Fibroblast of lung (primary cell): ENCODE results near the gene PEX14. TPM values are rescaled to one million over a fixed set of nuclear protein-coding genes. Genes with fewer than 3 reads are reported as not detected.

ENCODE experiments used
- DNase-seq, 2 donors: peaks; one replicate each; pipeline versions ENCODE4 v3.0.0 to v3.0.0-alpha.2; 2010; ENCODE audit warnings: low read depth in 2 of 2
- H2AFZ ChIP-seq: 2 replicates; pipeline ENCODE4 v1.5.1; 2012; ENCODE audit warnings: low read length, control low read depth, inconsistent platforms
- H3K27ac ChIP-seq: 2 replicates; pipeline ENCODE4 v1.5.1; 2011; ENCODE audit warnings: low read length, control low read depth; ENCODE audit not compliant: insufficient read depth
- H3K27me3 ChIP-seq: 2 replicates; pipeline ENCODE4 v1.5.1; 2011; ENCODE audit warnings: mild to moderate bottlenecking, low read length; ENCODE audit not compliant: control insufficient read depth, insufficient read depth
- H3K36me3 ChIP-seq: 2 replicates; pipeline ENCODE4 v1.5.1; 2011; ENCODE audit warnings: low read length; ENCODE audit not compliant: control insufficient read depth, insufficient read depth
- H3K4me1 ChIP-seq: 2 replicates; pipeline ENCODE4 v1.5.1; 2011; ENCODE audit warnings: low read length; ENCODE audit not compliant: control insufficient read depth, insufficient read depth; ENCODE audit errors: extremely low read depth
- H3K4me2 ChIP-seq: 2 replicates; pipeline ENCODE4 v1.5.1; 2011; ENCODE audit warnings: low read length, control low read depth; ENCODE audit not compliant: insufficient read depth; ENCODE audit errors: extremely low read depth
- H3K4me3 ChIP-seq, 4 experiments: fragments of 200-600 bp in 1 of 4; sonication (generic) in 1 of 4; replicated peaks in 1 of 4; 2 replicates each; pipeline ENCODE4 v1.5.1; 2011 to 2016; ENCODE audit warnings: low read length in 4 of 4, low read depth in 3 of 4, mild to moderate bottlenecking in 3 of 4, control low read depth in 2 of 4, inconsistent platforms in 1 of 4, mixed read lengths in 1 of 4; ENCODE audit not compliant: insufficient read depth in 1 of 4; ENCODE audit errors: control extremely low read depth in 1 of 4
- H3K79me2 ChIP-seq: 2 replicates; pipeline ENCODE4 v1.5.1; 2012; ENCODE audit warnings: mild to moderate bottlenecking, low read length, inconsistent platforms; ENCODE audit not compliant: control insufficient read depth, insufficient read depth
- H3K9ac ChIP-seq: 2 replicates; pipeline ENCODE4 v1.5.1; 2011; ENCODE audit warnings: mild to moderate bottlenecking, low read length, control low read depth; ENCODE audit not compliant: insufficient read depth
- H3K9me3 ChIP-seq: 2 replicates; pipeline ENCODE4 v1.5.1; 2012; ENCODE audit warnings: low read depth, low read length; ENCODE audit not compliant: control insufficient read depth, insufficient read depth
- H4K20me1 ChIP-seq: 2 replicates; pipeline ENCODE4 v1.5.1; 2011; ENCODE audit warnings: low read length; ENCODE audit not compliant: control insufficient read depth, insufficient read depth; ENCODE audit errors: extremely low read depth
- CTCF ChIP-seq, 2 donors: IDR thresholded peaks in 1 of 2; conservative IDR thresholded peaks in 1 of 2; 1 replicate in 1 of 2; 2 replicates in 1 of 2; pipeline ENCODE4 v1.5.1; 2011 to 2012; ENCODE audit warnings: low read length in 2 of 2, control low read depth in 1 of 2, inconsistent platforms in 1 of 2, low read depth in 1 of 2, mild to moderate bottlenecking in 1 of 2
- EZH2 ChIP-seq: IDR thresholded peaks from 2 replicates; pipeline ENCODE4 v1.5.1; 2012; ENCODE audit warnings: low read length, control low read depth, mild to moderate bottlenecking; ENCODE audit errors: missing control alignments
- polyA plus RNA-seq, 2 donors: library from polyadenylated mRNA; depleted of rRNA in 1 of 2; stranded (reverse) in 1 of 2; unstranded in 1 of 2; fragments of >200 nt; gene quantifications; 2 replicates each; pipeline ENCODE4 v1.2.1, GENCODE V29; 2011 to 2012; ENCODE audit warnings: missing spikeins in 1 of 2
- total RNA-seq: library from RNA; depleted of rRNA; stranded (reverse); fragments of >200 nt; gene quantifications from 2 replicates; pipeline ENCODE4 v1.2.1, GENCODE V29; 2014

Gene PEX14
- total and polyA plus RNA-seq, 2 donors (not counting 1 experiment from before 2014, with no cell fraction given) = 10.3 to 11.4 TPM

GRCh38 chr1:10652626-10653025 is 177.9 kb downstream of the PEX14 start:
- H2AFZ ChIP-seq = no peak overlapping the region
- H3K4me3 ChIP-seq = no peak overlapping the region
- no peaks in the 10 kb centered on the region for H3K9me3 ChIP-seq
- TF ChIP-seq EZH2 (no peak), CTCF (conservative IDR thresholded peaks at IDR 0.05 in 1 of 2, IDR thresholded peaks at IDR 0.05 in 1 of 2; ENCODE audit: low read depth in 1 of 2, low read length in 2 of 2) (no peak)
- H3K4me1 ChIP-seq = no peaks in the 10 kb centered on the region
- no peak overlapping the region for H3K4me2 ChIP-seq
- H3K9ac ChIP-seq = no peak overlapping the region
- no peaks in the 10 kb centered on the region for H3K27me3 ChIP-seq
- no peaks in the 10 kb centered on the region for H4K20me1 ChIP-seq
- no peaks in the 10 kb centered on the region for H3K79me2 ChIP-seq
- DNase-seq = no peak
- H3K36me3 ChIP-seq = no peaks in the 10 kb centered on the region
- no peak overlapping the region for H3K27ac ChIP-seq

GRCh38 chr1:10653370-10654125 is 178.8 kb downstream of the PEX14 start:
- Histone ChIP-seq H3K27me3 (no peaks in the 10 kb centered on the region), H3K36me3 (no peaks in the 10 kb centered on the region), H4K20me1 (no peaks in the 10 kb centered on the region), H3K9me3 (no peaks in the 10 kb centered on the region), H3K9ac (no peak overlapping the region), H3K27ac (no peak overlapping the region), H3K4me2 (no peak overlapping the region), H3K79me2 (no peaks in the 10 kb centered on the region), H3K4me1 (no peaks in the 10 kb centered on the region), H2AFZ (no peak overlapping the region), H3K4me3 (no peak overlapping the region)
- DNase-seq = no peak
- TF ChIP-seq EZH2 = no peak
- no peak for TF ChIP-seq CTCF (conservative IDR thresholded peaks at IDR 0.05 in 1 of 2, IDR thresholded peaks at IDR 0.05 in 1 of 2; ENCODE audit: low read depth in 1 of 2, low read length in 2 of 2)

- Histone ChIP-seq H3K4me2 (no peak overlapping the region), H3K36me3 (no peaks in the 10 kb centered on the region), H3K9me3 (no peaks in the 10 kb centered on the region), H3K9ac (no peak overlapping the region), H3K27me3 (no peaks in the 10 kb centered on the region), H3K4me1 (no peaks in the 10 kb centered on the region), H3K4me3 (no peak overlapping the region), H3K79me2 (no peaks in the 10 kb centered on the region), H4K20me1 (no peaks in the 10 kb centered on the region), H3K27ac (no peak overlapping the region), H2AFZ (no peak overlapping the region)
- no peak for DNase-seq
- TF ChIP-seq CTCF (conservative IDR thresholded peaks at IDR 0.05 in 1 of 2, IDR thresholded peaks at IDR 0.05 in 1 of 2; ENCODE audit: low read depth in 1 of 2, low read length in 2 of 2) (no peak), EZH2 (no peak)
These were observed 180.3 kb downstream of the PEX14 start for GRCh38 chr1:10655002-10655401.
